H9 (cell line): Measurements from ENCODE around the gene F2RL3. TPM values are rescaled to one million over a fixed set of nuclear protein-coding genes. Genes with fewer than 3 reads are reported as not detected.

Experiments used
- DNase-seq: peaks from one replicate; pipeline ENCODE4 v3.0.0-alpha.2; 2017
- H2AFZ ChIP-seq: one replicate; pipeline ENCODE4 v1.6.1; 2013; ENCODE audit warnings: mild to moderate bottlenecking, low read length, control low read depth, moderate library complexity
- H2AK5ac ChIP-seq: 2 replicates; pipeline ENCODE4 v1.6.1; 2013; ENCODE audit warnings: low read length, control low read depth, mixed read lengths; ENCODE audit not compliant: insufficient read length
- H2BK120ac ChIP-seq: one replicate; pipeline ENCODE4 v1.6.1; 2013; ENCODE audit warnings: low read depth, mild to moderate bottlenecking, low read length, control low read depth, inconsistent platforms; ENCODE audit not compliant: poor library complexity, severe bottlenecking
- H2BK12ac ChIP-seq: 2 replicates; pipeline ENCODE4 v1.6.1; 2013; ENCODE audit warnings: low read length, control low read depth, mixed read lengths, low read depth; ENCODE audit not compliant: insufficient read length
- H2BK15ac ChIP-seq: 2 replicates; pipeline ENCODE4 v1.6.1; 2013; ENCODE audit warnings: low read depth, low read length, control low read depth
- H2BK20ac ChIP-seq: one replicate; pipeline ENCODE4 v1.6.1; 2013; ENCODE audit warnings: low read depth, mild to moderate bottlenecking, low read length, control low read depth, inconsistent platforms; ENCODE audit not compliant: poor library complexity, severe bottlenecking
- H2BK5ac ChIP-seq: 2 replicates; pipeline ENCODE4 v1.6.1; 2013; ENCODE audit warnings: low read length, control low read depth, mixed read lengths; ENCODE audit not compliant: insufficient read length
- H3K14ac ChIP-seq: 2 replicates; pipeline ENCODE4 v1.6.1; 2013; ENCODE audit warnings: low read length, control low read depth; ENCODE audit not compliant: insufficient read depth
- H3K18ac ChIP-seq: 2 replicates; pipeline ENCODE4 v1.6.1; 2013; ENCODE audit warnings: low read depth, mild to moderate bottlenecking, mixed read lengths, low read length, control low read depth; ENCODE audit not compliant: insufficient read length
- H3K23ac ChIP-seq: 2 replicates; pipeline ENCODE4 v1.6.1; 2013; ENCODE audit warnings: low read length, control low read depth, mixed read lengths, low read depth; ENCODE audit not compliant: insufficient read length
- H3K23me2 ChIP-seq: 2 replicates; pipeline ENCODE4 v1.6.1; 2013; ENCODE audit warnings: low read depth, mild to moderate bottlenecking, mixed read lengths, low read length, control low read depth; ENCODE audit not compliant: insufficient read length, poor library complexity, severe bottlenecking
- H3K27ac ChIP-seq: 2 replicates; pipeline ENCODE4 v1.5.1; 2013; ENCODE audit warnings: low read length, control low read depth, mixed read lengths, low read depth; ENCODE audit not compliant: insufficient read length
- H3K27me3 ChIP-seq: 2 replicates; pipeline ENCODE4 v1.6.1; 2013; ENCODE audit warnings: low read length, control low read depth, inconsistent platforms; ENCODE audit not compliant: insufficient read depth
- H3K4ac ChIP-seq: 2 replicates; pipeline ENCODE4 v1.6.1; 2013; ENCODE audit warnings: low read depth, mild to moderate bottlenecking, control low read depth, inconsistent platforms, low read length, moderate library complexity
- H3K4me1 ChIP-seq: 2 replicates; pipeline ENCODE4 v1.6.1; 2013; ENCODE audit warnings: low read length, control low read depth, inconsistent platforms; ENCODE audit not compliant: insufficient read depth
- H3K4me2 ChIP-seq: 2 replicates; pipeline ENCODE4 v1.6.1; 2013; ENCODE audit warnings: low read length, control low read depth, mixed read lengths; ENCODE audit not compliant: insufficient read length, insufficient read depth
- H3K56ac ChIP-seq: 2 replicates; pipeline ENCODE4 v1.6.1; 2013; ENCODE audit warnings: low read depth, mild to moderate bottlenecking, mixed read lengths, low read length, control low read depth; ENCODE audit not compliant: insufficient read length
- H3K79me1 ChIP-seq: 2 replicates; pipeline ENCODE4 v1.6.1; 2013; ENCODE audit warnings: low read depth, mild to moderate bottlenecking, moderate library complexity, low read length, control low read depth, inconsistent platforms; ENCODE audit not compliant: insufficient read depth, poor library complexity, severe bottlenecking
- H3K79me2 ChIP-seq: 2 replicates; pipeline ENCODE4 v1.6.1; 2013; ENCODE audit warnings: low read length, control low read depth, inconsistent platforms; ENCODE audit not compliant: insufficient read depth
- H3K9ac ChIP-seq: 2 replicates; pipeline ENCODE4 v1.6.1; 2013; ENCODE audit warnings: low read length, control low read depth, mixed read lengths; ENCODE audit not compliant: insufficient read length; ENCODE audit errors: extremely low read depth
- H3K9me3 ChIP-seq: one replicate; pipeline ENCODE4 v1.6.1; 2013; ENCODE audit warnings: low read depth, low read length, inconsistent platforms; ENCODE audit not compliant: control insufficient read depth
- H3T11ph ChIP-seq: one replicate; pipeline ENCODE4 v1.6.1; 2013; ENCODE audit warnings: mild to moderate bottlenecking, low read length, control low read depth, inconsistent platforms
- H4K20me1 ChIP-seq: one replicate; pipeline ENCODE4 v1.6.1; 2013; ENCODE audit not compliant: control insufficient read depth, insufficient read length, insufficient read depth
- H4K5ac ChIP-seq: 2 replicates; pipeline ENCODE4 v1.6.1; 2013; ENCODE audit warnings: low read depth, mild to moderate bottlenecking, mixed read lengths, low read length, control low read depth; ENCODE audit not compliant: insufficient read length
- H4K8ac ChIP-seq: replicated peaks from 2 replicates; pipeline ENCODE4 v1.6.1; 2013; ENCODE audit warnings: low read length, control low read depth, mixed read lengths, low read depth; ENCODE audit not compliant: insufficient read length
- H4K91ac ChIP-seq: 2 replicates; pipeline ENCODE4 v1.6.1; 2013; ENCODE audit warnings: low read depth, mild to moderate bottlenecking, moderate library complexity, mixed read lengths, low read length, control low read depth; ENCODE audit not compliant: insufficient read length
- H3K27ac Mint-ChIP-seq, 3 experiments: 2 replicates in 2 of 3; 3 replicates in 1 of 3; pipeline ENCODE4 v1.8.0; 2020 to 2021; ENCODE audit warnings: mixed read lengths in 3 of 3, mild to moderate bottlenecking in 1 of 3, moderate library complexity in 1 of 3
- H3K27me3 Mint-ChIP-seq: 2 replicates; pipeline ENCODE4 v1.8.0; 2021; ENCODE audit warnings: low read depth, mild to moderate bottlenecking, moderate library complexity, mixed read lengths
- H3K36me3 Mint-ChIP-seq, 3 experiments: 2 replicates in 2 of 3; 3 replicates in 1 of 3; pipeline ENCODE4 v1.8.0; 2020 to 2021; ENCODE audit warnings: low read depth in 3 of 3, mixed read lengths in 3 of 3; ENCODE audit not compliant: insufficient read depth in 1 of 3
- H3K4me1 Mint-ChIP-seq, 2 experiments: 2 replicates each; pipeline ENCODE4 v1.8.0; 2020; ENCODE audit warnings: mixed read lengths in 2 of 2
- H3K4me3 Mint-ChIP-seq, 2 experiments: 2 replicates in 1 of 2; 3 replicates in 1 of 2; pipeline ENCODE4 v1.8.0; 2020 to 2021; ENCODE audit warnings: mild to moderate bottlenecking in 2 of 2, mixed read lengths in 2 of 2, moderate library complexity in 1 of 2
- H3K9me3 Mint-ChIP-seq, 2 experiments: 2 replicates in 1 of 2; 3 replicates in 1 of 2; pipeline ENCODE4 v1.8.0; 2020; ENCODE audit warnings: mild to moderate bottlenecking in 2 of 2, mixed read lengths in 2 of 2, moderate library complexity in 1 of 2
- CTCF ChIP-seq: fragments of 200-600 bp; sonication (generic); conservative IDR thresholded peaks from 3 replicates; pipeline ENCODE4 v1.8.0; 2021; ENCODE audit warnings: antibody characterized with exemption, mild to moderate bottlenecking
- WGBS: extraction: QIAGEN DNeasy Blood & Tissue Kit; methylation state at CpG from one replicate; pipeline ENCODE4 v1.1.7; 2013; ENCODE audit warnings: missing lambda C conversion rate, low lambda C conversion rate, mixed read lengths; ENCODE audit not compliant: insufficient read length; ENCODE audit errors: extremely low coverage; 5-methylcytosine and 5-hydroxymethylcytosine counted together
- total RNA-seq: library from RNA; stranded (reverse); gene quantifications from 2 replicates; pipeline ENCODE4 v1.2.1, GENCODE V29; 2021

Gene F2RL3
- total RNA-seq, 1 experiment from 2014 or later: not detected

DNA sequence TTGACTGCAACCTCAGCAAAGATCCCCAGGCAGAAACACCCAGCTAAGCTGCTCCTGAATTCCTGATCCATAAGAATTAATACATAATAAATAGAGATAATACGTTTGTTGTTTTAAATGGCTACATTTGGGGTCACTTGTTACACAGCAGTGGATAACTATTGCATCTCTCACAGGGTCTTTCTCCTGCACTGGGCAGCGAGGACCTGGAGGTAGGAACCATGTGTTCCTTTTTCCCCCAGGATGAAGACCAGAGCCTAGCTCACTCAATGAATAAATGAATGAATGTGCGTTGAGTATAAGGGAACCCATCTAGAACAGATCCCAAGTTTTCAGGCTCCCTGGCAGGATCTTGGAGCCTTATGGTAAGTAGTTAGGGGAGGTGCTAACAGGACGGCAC, 30.7 kb downstream of the F2RL3 start:
- no peak overlapping the region for H3K4me2 ChIP-seq
- no peak overlapping the region for H4K5ac ChIP-seq
- H2BK15ac ChIP-seq: no peak overlapping the region
- no peaks in the 10 kb centered on the region for H3K4me1 ChIP-seq
- no peak overlapping the region for H2BK20ac ChIP-seq
- H4K20me1 ChIP-seq: no peaks in the 10 kb centered on the region
- Mint-ChIP-seq H3K4me1 (no peaks in the 10 kb centered on the region), H3K36me3 (peaks cover 0 to 10% (median 9%) of the 10 kb centered on the region in 3 experiments; a peak in 5 of 7 replicates), H3K4me3 (no peak overlapping the region; a peak in 1 of 5 replicates), H3K9me3 (peaks cover 3 to 14% of the 10 kb centered on the region in 2 experiments; a peak in 3 of 5 replicates), H3K27ac (no peak overlapping the region; a peak in 1 of 7 replicates), H3K27me3 (peaks cover 1% of the 10 kb centered on the region; the same call in 1 of the 2 replicates)
- no peak overlapping the region for H3T11ph ChIP-seq
- H2BK12ac ChIP-seq: no peak overlapping the region
- DNase-seq: no peak
- H3K27ac ChIP-seq: no peak overlapping the region
- no peak overlapping the region for H2AFZ ChIP-seq
- H2AK5ac ChIP-seq: no peak overlapping the region
- H4K91ac ChIP-seq: no peak overlapping the region
- no peak overlapping the region for H2BK120ac ChIP-seq
- TF ChIP-seq CTCF: no peak
- no peaks in the 10 kb centered on the region for H3K9me3 ChIP-seq
- H3K27me3 ChIP-seq: no peaks in the 10 kb centered on the region
- no peak overlapping the region for H3K56ac ChIP-seq
- no peaks in the 10 kb centered on the region for H3K79me1 ChIP-seq
- no peak overlapping the region for H3K4ac ChIP-seq
- no CpG with 5 or more reads among the region's 4 CpGs for whole genome bisulfite sequencing
- H3K14ac ChIP-seq: no peak overlapping the region
- no peaks in the 10 kb centered on the region for H3K79me2 ChIP-seq
- no peaks in the 10 kb centered on the region for H3K23me2 ChIP-seq
- no peak overlapping the region for H4K8ac ChIP-seq
- no peak overlapping the region for H2BK5ac ChIP-seq
- no peak overlapping the region for H3K23ac ChIP-seq
- no peak overlapping the region for H3K18ac ChIP-seq
- no peak overlapping the region for H3K9ac ChIP-seq
